K562 (cell line): ENCODE data around the gene BTLA.

ENCODE experiments used
- CTCF ChIP-seq, 3 experiments: IDR thresholded peaks in 2 of 3; conservative IDR thresholded peaks in 1 of 3; 2 replicates each; pipeline ENCODE4 v1.5.1; 2011 to 2012; ENCODE audit warnings: low read length in 3 of 3, mild to moderate bottlenecking in 3 of 3, control low read depth in 2 of 3, improper control_type of control experiment in 1 of 3, inconsistent platforms in 1 of 3, low read depth in 1 of 3, mixed read lengths in 1 of 3, moderate library complexity in 1 of 3; ENCODE audit not compliant: insufficient read depth in 2 of 3
- CXXC5 ChIP-seq: fragments of 250-450 bp; sonication (Bioruptor Pico); IDR thresholded peaks from 2 replicates; pipeline ENCODE4 v1.8.0; 2022; ENCODE audit warnings: inconsistent platforms, mild to moderate bottlenecking, moderate library complexity
- EZH2 ChIP-seq: IDR thresholded peaks from 2 replicates; pipeline ENCODE4 v1.6.1; 2012; ENCODE audit warnings: low read depth, mild to moderate bottlenecking, inconsistent platforms, low read length, borderline replicate concordance
- GATAD2A ChIP-seq: fragments of 450-650 bp; IDR thresholded peaks from 2 replicates; pipeline ENCODE4 v1.6.1; 2017
- HDAC2 ChIP-seq: fragments of 450-650 bp; IDR thresholded peaks from 2 replicates; pipeline ENCODE4 v1.6.1; 2016; ENCODE audit warnings: mild to moderate bottlenecking
- PRMT5 ChIP-seq: sonication (generic); formaldehyde crosslinking; IDR thresholded peaks from 2 replicates; pipeline ENCODE4 v1.5.0; 2020; ENCODE audit warnings: missing genetic modification reagents
- RBBP5 ChIP-seq: fragments of 200-600 bp; sonication (generic); IDR thresholded peaks from 2 replicates; pipeline ENCODE4 v1.6.1; 2012; ENCODE audit warnings: borderline replicate concordance, mild to moderate bottlenecking, low read length, control low read depth, inconsistent platforms; ENCODE audit not compliant: insufficient read depth, poor library complexity, severe bottlenecking
- SMC3 ChIP-seq: conservative IDR thresholded peaks from 2 replicates; pipeline ENCODE4 v1.6.1; 2011; ENCODE audit warnings: low read depth, low read length, improper control_type of control experiment; ENCODE audit not compliant: insufficient read depth
- TCF7 ChIP-seq: sonication (generic); IDR thresholded peaks from 2 replicates; pipeline ENCODE4 v1.6.1; 2016; ENCODE audit warnings: antibody characterized with exemption, borderline replicate concordance
- TF ChIP-seq, protein P1 (sequence below): sonication (generic); formaldehyde crosslinking; IDR thresholded peaks from 2 replicates; pipeline ENCODE4 v1.8.1; 2022; ENCODE audit warnings: missing genetic modification reagents

DNA sequence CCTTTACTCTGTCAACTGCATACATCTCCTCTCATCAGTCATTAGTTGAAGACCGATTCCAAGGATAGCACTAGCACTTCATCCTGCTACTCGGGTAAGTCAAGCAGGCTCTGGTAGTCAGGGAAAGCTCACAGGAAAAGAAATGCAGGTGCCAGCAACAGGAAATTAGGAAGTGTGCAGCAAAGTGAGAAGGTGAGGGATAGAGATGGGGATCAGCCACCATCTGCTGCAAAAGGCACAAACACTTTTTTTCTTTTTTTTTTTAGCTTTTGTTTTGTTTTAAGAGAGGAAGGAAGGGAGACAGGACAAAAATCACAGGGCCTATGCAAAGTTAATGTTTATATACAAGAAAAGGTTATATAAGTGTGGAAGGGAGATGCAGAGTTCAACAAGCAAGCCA, 9.0 kb upstream of the BTLA start:
- TF ChIP-seq HDAC2 (no peak), CTCF (IDR thresholded peaks at IDR 0.05 in 2 of 3, conservative IDR thresholded peaks at IDR 0.05 in 1 of 3; ENCODE audit: insufficient read depth in 2 of 3, low read depth in 1 of 3, low read length in 3 of 3) (no peak), RBBP5 (no peak), SMC3 (no peak), TCF7 (no peak), GATAD2A (no peak), PRMT5 (CRISPR knock-in tag) (no peak), EZH2 (no peak), CXXC5 (CRISPR knock-in tag) (no peak)
- TF ChIP-seq, protein P1, sequence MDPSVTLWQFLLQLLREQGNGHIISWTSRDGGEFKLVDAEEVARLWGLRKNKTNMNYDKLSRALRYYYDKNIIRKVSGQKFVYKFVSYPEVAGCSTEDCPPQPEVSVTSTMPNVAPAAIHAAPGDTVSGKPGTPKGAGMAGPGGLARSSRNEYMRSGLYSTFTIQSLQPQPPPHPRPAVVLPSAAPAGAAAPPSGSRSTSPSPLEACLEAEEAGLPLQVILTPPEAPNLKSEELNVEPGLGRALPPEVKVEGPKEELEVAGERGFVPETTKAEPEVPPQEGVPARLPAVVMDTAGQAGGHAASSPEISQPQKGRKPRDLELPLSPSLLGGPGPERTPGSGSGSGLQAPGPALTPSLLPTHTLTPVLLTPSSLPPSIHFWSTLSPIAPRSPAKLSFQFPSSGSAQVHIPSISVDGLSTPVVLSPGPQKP (CRISPR knock-in tag) = no peak
